Dedifferentiated amniotic fluid mesenchymal stem cell (primary cell): ENCODE measurements around the gene LAMA5.

Experiments
- DNase-seq: peaks from one replicate; pipeline ENCODE4 v3.0.0-alpha.2; 2016; ENCODE audit errors: extremely low spot score

Gene LAMA5

DNA sequence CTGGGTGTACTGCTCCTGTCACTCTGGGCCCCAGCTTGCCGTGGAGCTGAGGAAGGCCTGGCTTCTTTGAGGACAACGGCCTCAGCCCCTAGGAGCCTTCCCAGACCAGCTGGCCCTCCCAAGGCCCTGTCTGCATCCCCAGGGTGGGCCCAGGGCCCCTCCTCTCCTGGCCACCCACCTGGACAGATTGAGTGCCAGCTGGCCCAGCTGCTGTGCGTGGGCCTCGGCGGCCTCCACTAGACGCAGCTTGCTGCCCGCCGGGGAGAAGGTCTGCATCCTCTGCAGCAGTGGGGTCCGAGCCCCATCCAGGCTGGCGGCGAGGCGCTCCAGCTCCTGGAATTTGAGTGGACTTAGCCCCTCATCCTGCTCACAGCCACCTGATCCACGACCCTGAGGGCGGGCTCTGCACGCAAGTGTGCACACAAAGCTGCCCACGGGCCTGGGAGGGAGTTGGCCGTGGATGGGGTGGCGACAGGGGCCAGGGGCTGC is 49.9 kb downstream of the LAMA5 start:
- DNase-seq: no peak

DNA sequence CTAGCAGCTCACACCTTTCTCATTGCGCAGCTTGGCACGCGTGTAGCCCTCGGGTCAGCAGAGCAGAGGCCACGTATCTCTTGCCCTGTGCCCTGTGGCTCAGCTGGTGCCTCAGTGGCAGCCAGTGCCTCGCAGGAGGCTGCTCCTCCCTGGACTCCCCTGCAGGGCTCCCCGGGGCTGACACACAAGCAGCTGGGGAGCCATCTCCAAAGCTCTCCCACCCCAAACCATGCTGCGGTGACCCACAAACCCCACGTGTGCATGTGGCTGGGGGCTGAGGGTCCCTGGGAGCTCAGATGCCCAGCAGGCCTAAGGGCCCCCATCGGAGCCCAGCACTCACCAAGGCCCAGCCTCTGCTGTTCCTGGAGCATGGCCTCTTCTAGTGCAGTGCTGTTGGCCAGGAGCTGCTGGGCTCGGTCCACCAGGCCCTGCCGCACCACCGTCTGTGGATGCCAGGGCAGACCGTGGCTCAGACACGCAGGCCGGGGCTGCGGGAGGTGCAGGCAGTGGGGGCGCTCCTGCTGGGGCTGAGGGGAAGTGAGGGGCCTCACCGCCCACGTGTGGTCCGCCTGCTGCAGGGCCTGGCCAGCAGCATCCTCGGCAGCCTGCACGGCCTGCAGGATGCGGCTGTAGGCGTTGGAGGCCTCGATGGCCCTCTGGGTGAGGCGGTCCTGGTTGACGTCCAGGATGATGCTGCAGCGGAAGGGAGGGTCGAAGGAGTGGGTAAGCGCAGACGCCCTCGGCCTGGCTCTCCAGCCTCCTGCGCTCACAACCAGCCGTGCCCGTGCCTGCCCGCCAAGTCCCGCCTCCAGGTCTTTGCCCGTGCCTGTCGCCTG is 50.6 kb downstream of the LAMA5 start:
- no peak for DNase-seq

DNA sequence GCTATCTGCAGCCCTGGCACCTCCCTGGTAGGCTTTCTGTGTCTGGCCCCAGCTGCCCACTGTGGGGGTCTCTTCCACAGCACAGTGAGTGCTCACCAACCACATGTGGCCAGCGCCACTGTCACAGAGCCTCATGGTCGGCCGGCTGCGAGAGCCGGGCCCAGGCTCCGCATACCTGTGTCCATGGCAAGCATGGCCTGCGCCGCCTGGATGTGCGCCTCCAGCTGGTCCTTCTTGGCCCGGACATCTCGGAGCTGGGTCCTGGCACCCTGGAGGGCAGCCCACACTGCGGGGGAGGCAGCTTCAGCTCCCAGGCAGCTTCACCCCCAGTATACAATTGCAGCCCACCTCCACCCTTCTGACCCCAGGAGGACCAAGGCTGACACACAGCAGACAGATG is 51.3 kb downstream of the LAMA5 start:
- DNase-seq: no peak

DNA sequence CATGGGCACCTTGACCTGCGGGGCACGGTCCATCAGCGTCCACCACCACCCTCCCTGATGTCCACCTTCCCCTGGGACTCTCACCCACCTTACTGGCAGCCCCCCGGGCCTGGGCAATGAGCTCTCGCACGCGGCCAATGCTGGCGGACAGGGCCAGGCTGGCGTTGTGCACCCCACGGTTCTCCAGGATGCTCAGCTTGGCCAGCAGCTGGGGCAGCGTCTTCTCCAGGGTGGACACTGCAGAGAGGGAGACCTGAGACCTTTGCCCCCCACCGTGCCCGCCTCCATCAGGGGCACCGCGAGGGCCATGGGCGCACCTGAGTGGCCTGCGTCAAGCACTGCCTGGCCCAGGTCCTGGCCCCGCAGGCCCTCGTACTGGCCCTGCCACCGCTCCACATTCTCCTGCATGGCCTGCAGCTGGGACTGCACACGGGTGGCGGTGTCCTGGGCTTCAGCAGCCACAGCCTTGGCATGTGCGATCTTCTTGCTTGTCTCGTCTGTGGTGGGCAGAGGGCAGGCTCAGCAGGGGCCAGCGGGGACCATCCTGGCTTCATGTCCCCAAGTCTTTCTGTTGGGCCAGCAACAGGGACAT is 52.3 kb downstream of the LAMA5 start:
- DNase-seq: no peak

DNA sequence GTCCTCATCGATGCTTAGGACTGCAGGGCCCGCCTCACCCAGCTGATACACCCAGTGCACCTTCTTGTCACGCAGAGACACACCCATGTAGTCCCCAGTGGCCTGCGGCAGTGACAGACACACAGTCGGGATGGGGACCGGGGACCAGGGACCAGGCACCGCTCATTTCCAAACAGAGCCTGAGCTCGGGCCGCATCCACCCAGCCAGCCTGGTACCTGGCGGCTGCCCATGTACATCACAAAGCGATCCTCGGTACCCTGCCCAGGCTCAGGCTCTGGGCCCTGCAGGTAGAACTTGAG is 52.8 kb downstream of the LAMA5 start:
- DNase-seq: no peak

DNA sequence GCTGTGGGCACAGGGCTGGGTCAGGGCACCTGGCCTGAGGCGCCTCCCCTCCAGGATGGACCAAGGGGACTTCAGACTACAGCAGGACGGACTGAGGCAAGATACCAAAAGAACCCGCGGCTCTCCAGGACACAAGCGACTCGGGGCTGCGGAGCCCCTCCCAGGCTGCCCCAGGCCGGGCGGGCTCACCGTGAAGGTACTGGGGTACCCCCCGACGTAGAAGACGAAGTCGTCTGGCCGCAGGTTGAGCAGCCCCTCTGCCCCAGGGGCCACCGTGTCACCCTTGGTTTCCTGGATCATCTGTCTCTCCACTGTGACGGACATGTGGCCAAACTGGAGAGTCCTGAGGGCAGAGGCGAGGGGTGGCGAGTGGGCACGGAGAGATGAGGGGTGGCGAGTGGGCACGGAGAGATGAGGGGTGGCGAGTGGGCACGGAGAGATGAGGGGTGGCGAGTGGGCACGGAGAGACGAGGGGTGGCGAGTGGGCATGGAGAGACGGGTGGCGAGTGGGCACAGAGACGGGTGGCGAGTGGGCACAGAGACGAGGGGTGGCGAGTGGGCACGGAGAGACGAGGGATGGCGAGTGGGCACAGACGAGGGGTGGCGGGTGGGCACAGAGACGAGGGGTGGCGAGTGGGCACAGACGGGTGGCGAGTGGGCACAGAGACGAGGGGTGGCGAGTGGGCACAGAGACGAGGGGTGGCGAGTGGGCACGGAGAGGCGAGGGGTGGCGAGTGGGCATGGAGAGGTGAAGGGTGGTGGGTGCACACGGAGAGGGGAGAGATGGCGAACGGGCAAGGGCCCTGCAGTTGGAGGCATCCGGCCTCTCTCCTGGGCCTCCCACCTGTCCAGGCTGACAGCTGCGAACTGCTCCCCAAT is 53.4 kb downstream of the LAMA5 start:
- no peak for DNase-seq

DNA sequence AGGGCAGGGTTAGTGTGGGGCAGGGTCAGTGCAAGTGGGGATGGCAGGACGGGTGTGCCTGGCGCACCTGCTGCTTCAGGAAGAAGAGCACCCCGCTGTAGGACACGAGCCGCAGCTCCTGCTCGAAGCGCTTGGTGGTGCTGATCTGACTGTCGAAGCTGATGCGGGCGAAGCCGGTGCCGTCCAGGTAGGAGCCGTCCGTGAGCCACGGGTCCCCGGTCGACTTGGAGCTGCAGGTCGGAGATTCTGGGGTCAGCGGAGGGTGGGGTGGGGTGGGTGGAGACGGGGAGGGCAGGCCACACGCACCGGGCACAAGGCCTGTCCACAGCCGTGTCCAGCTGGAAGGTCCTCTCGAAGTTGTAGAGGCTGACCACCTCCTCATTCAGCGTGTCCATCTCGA is 54.1 kb downstream of the LAMA5 start:
- DNase-seq: no peak

DNA sequence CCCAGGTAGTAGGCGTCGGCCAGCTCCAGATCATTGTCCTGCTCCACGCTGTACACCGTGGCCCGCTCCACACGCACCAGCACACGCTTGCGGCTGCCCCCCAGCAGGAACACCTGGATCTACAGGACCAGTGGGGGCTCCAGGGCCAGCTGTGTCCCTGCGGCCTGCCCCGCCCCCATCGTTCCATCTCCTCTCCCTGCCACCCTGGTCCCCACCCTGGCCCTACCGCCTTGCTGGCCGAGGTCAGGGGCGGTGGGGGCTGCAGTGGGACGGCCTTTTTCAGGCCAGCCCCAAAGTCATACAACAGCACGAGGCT is 54.5 kb downstream of the LAMA5 start:
- DNase-seq: no peak

DNA sequence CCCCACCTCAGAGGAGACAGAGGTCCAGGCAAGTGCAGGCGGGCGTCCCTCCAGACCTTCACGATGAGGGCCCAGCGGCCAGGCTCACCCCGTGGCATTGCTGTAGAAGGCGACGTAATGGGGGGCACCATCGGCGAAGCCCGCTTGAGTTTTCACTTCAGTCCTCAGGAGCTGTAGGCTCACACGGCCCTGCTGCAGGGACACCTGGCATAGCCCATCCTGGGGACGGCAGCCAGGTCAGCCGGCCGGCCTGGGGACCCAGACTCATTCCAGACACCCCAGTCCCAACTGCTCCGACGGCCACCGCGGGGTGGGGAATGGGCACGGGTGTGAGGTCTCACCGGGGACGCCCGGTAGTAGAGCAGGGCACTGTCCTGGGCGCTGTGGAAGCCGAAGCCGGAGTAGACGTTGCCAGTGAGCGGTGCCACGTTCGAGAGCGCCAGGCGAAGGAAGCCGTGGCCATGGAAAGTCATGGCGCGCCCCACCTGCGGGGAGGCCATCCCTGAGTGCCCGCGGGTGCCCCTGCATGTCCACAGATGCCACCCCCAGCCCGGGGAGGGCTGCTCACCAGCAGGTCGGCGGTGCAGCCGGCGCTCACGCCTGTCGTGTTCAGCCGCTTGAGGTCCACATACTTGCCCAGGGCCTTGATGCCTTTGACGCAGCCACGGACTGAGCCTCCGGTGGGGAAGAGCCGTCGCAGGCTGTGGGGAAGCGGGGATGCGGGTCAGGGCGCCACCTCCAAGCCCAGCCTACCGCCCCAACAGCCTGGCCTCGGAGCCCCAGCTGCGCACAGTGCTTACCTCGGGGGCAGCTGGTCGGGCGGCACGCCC is 55.1 kb downstream of the LAMA5 start:
- no peak for DNase-seq

DNA sequence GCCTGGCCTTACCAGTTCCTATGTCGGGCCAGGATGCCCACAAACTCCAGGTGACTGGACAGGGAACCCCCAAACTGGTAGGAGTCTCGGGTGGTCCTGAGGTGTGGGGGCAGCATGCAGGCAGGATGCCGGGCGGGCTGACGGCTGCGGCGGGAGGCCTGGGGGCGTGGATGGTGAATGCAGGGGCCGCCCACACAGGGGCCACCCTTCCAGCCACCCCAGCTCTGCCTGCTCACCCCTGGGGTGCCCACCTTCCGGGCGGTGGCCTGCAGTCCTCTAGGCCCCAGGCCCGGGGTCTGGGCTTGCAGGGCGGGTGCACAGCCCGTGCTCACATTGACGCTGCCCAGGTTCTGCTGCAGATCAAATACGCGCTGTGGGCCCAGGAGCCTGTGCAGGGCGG is 56.0 kb downstream of the LAMA5 start:
- no peak for DNase-seq

DNA sequence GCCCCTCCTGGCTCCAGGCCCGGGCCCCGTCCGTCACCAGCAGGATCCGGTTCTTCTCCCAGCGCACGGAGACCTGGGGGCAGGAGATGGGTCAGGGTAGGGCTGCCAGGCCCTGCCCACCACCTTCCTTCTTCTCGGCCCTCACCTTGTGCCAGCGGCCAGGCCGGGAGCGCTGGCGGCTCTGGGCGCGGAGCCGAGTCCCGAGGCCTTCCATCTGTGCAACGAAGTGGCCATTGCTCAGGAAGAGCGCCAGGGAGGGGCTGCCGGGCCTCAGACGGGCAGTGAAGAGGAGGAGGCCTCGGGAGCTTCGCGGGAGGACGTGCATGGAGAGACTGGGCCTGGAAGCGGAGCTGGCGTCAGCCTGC is 56.4 kb downstream of the LAMA5 start:
- DNase-seq: no peak

DNA sequence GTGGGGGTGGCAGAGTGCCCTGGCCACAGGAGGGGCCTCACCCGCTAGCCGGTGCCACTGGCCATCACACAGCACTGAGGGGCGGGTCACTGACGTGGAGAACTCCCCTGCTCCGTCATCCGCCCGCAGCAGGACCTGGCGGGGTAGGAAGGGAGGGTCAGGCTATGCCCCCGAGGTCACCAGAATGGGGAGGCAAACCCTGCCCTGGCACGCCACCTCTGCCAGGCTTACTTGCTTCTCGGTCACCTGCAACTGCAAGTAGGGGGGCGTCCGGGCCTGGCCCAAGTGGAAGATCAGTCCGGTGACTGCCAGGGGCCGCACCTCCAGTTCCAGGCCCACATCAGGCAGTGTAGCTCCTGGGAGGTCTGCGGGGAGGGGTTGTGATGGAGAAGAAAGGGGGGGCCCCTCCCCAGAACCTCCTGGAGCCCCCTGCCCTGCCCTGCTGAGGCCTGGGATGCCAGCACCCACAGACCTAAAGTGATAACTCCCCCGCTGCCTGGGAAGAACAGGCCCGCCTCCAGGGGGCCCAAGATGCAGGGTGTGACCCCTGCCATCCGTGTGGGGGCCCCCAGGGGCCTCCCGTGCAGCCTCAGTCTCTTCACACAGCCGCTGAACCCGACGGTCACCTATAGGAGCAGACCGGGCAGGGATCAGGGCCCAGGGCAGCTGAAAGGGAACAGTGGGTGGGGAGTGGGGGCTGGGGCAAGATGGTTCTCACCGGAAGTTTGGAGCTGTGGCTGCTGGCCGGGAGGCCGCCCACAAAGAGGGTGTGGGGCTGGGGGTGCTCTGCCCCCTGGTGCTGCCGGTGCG is 57.0 kb downstream of the LAMA5 start:
- DNase-seq: no peak

DNA sequence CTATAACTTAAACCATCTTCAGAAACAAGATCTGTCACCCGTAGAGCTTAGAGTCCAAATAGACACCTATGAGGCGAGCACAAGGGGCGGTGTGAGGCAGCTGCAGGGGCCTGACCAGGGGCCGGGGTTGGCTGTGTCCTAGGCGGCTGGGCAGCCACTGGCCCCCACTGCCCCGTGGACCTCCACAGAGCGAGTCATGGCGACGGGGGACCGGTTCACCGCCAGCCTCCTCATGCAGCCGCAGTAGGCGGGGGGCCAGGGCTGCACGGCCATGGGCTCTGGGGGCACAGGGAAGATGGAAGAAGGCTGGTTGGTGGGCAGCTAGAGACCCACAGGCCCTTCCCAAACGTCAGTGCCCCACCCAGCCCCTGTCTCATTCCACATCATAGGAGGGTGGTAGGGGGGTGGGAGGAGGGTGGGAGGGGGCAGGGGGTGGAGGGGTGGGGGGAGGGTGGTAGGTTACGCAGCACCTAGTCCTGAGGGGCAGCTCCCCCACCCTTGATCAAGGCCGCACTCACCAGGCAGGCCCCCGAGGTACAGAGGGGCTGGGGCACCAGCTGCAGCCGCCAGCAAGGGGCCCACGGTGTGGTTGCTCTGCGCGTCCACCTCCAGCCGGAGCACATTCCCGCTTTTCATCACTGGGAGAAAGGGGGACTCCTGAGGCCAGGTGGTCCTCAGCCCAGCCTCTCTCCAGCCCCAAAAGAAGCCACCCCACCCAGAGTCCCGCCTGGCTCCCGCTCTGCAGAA is 57.7 kb downstream of the LAMA5 start:
- no peak for DNase-seq

DNA sequence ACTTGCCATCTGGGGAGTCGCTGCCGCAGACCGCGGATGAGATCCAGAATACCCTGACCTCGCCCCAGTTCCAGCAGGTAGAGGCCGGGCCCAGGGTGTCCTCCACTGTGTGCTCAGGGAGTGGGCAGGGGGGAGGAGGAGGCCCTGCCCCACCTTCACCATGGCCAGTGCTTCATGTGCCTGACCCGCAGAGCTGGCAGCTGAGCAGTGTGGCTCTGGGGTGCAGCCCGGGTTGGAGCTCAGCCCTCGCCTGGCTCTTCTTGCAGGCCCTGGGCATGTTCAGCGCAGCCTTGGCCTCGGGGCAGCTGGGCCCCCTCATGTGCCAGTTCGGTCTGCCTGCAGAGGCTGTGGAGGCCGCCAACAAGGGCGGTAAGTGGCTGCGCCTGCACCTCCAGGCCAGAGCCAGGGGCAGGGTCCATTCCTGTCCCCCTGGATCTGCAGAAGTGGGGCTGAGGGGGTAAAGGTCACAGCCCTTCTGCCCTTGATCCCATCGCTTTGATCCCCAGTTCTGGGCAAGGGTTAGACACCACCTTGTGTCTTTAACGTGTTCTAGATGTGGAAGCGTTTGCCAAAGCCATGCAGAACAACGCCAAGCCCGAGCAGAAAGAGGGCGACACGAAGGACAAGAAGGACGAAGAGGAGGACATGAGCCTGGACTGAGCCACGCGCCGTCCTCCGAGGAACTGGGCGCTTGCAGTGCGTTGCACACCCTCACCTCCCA is 58.9 kb downstream of the LAMA5 start:
- DNase-seq: no peak

DNA sequence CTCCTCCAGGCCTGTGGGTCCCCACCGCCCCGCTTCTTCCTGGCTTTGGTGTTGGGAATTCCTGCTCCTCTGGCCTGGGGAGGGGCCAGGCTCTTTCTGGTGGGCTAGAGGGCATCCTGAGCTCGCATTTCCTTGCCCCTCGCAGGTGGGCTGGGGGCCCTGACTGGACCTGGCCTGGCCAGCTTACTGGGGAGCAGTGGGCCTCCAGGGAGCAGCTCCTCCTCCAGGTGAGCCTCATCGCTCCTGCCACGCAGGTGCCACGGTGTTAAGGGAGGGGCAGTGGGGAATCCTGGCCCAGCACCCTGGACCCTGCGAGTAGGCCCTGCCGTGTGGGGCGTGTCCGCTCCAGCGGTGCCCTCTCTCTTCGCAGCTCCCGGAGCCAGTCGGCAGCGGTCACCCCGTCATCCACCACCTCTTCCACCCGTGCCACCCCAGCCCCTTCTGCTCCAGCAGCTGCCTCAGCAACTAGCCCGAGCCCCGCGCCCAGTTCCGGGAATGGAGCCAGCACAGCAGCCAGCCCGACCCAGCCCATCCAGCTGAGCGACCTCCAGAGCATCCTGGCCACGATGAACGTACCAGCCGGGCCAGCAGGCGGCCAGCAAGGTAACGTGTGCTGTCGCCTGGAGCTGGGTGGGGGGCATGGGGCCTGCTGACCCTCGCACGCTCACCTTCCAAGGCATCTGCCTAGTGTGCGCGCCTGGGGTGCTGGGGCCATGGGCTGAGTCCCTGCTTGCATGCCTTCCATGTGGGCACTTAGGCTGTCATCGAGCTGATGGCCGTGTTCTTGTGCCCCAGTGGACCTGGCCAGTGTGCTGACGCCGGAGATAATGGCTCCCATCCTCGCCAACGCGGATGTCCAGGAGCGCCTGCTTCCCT is 59.6 kb downstream of the LAMA5 start:
- no peak for DNase-seq

DNA sequence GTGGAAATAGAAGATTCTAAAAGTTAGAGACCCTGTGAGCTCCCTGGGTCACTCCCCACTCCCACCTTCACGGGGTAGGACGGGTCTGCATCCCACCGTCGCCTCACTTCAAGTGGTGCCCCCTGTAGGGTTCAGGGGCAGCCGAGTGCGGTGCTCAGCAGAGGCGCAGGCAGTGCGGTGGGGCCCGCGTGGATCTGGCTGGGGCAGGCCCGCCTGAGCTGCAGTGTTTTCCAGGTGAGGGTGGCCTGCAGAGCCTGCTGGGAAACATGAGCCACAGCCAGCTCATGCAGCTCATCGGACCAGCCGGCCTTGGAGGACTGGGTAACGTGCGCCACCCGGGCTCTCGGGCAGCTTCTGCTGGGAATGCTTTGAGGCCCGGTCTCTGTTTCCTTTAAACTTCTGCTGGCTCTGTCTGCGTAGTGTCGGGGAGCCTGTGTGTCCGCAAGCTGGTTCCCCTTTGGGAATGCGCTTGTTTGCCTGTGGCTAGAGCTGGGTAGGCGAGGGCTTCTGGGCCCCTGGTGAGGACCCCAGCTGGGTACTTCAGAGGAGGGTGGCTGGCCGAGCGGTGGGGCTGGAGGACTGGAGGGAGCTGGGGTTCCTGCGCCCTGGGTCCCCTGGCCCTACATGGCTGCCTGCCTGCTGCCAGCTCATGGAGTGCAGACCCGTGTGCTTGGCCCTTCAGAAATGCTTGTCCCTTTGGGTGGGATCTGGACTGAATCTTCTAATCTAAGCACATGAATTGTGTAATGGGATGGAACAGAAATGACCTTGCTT is 60.5 kb downstream of the LAMA5 start:
- no peak for DNase-seq

DNA sequence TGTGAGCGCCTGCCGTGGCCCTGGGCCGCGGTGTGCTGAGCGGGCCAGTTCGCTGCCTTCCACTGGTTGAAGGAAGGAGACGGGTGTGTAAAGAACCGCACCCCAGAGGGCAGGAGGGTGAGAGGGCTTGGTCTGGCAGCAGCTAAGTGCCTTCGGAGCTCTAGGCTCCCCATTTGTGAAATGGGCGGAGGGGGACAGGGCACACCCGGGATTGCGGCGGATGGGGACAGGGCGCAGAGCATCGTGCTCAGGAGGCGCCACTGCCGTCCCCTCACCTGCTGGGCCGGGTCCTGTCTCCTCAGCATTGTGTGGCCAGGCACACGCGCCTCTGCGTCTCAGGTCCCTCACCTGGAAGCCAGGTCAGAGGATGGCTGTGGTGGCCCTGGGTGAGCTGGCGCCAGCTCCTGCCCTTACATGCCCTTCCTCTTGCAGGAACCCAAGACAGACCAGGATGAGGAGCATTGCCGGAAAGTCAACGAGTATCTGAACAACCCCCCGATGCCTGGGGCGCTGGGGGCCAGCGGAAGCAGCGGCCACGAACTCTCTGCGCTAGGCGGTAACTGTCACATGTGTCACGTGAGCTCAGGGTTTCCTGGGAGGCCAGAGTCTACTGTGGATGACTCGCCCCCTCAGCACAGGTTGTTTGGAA is 61.2 kb downstream of the LAMA5 start:
- no peak for DNase-seq
